ENCODE results near the gene CCSER1. TPM values are rescaled to one million over a fixed set of nuclear protein-coding genes. Genes with fewer than 3 reads are reported as not detected.

Gene CCSER1
- total and polyA plus RNA-seq, 2 experiments from 2014 or later = 5.2 to 23.4 TPM

- no peak overlapping the region for H2AFZ ChIP-seq
- H3K27me3 ChIP-seq = no peaks in the 10 kb centered on the region
- DNase-seq (ENCODE audit: low spot score) = no peak
- no peak overlapping the region for H3K27ac ChIP-seq
- H3K4me3 ChIP-seq = no peak overlapping the region
- H3K4me1 ChIP-seq (ENCODE audit: insufficient read depth) = no peaks in the 10 kb centered on the region
- H3K79me2 ChIP-seq = no peaks in the 10 kb centered on the region
- H3K9me2 ChIP-seq (replicated peaks; ENCODE audit: insufficient read depth) = no peaks in the 10 kb centered on the region
- TF ChIP-seq EZH2 (IDR thresholded peaks at IDR 0.05; ENCODE audit: borderline replicate concordance) (no peak), EZH2phosphoT487 (IDR thresholded peaks at IDR 0.05; ENCODE audit: low read depth, severe bottlenecking, unreplicated experiment) (no peak), CTCF (IDR thresholded peaks at IDR 0.05; ENCODE audit: poor library complexity) (no peak)
- H3K36me3 ChIP-seq (replicated peaks; ENCODE audit: insufficient read depth, low read depth) = no peaks in the 10 kb centered on the region
- WGBS (ENCODE audit: low lambda C conversion rate, missing lambda C conversion rate) = 53% methylated on average over 8 of the region's 8 CpGs
- no peak overlapping the region for H3K4me2 ChIP-seq
- no peaks in the 10 kb centered on the region for H3K9me3 ChIP-seq (ENCODE audit: low read depth)
- no peaks in the 10 kb centered on the region for H4K20me1 ChIP-seq (ENCODE audit: insufficient read depth, poor library complexity, severe bottlenecking)
Observed at GRCh38 chr4:90081432-90082144, 45.6 kb upstream of the CCSER1 start.

GRCh38 chr4:90082449-90082848, 44.7 kb upstream of the CCSER1 start:
- no peak overlapping the region for H3K27ac ChIP-seq
- DNase-seq (ENCODE audit: low spot score) = no peak
- H3K79me2 ChIP-seq = no peaks in the 10 kb centered on the region
- no peaks in the 10 kb centered on the region for H3K36me3 ChIP-seq (replicated peaks; ENCODE audit: insufficient read depth, low read depth)
- no peaks in the 10 kb centered on the region for H3K27me3 ChIP-seq
- no peak overlapping the region for H3K4me2 ChIP-seq
- H3K9me3 ChIP-seq (ENCODE audit: low read depth) = no peaks in the 10 kb centered on the region
- no peak overlapping the region for H2AFZ ChIP-seq
- no peaks in the 10 kb centered on the region for H3K4me1 ChIP-seq (ENCODE audit: insufficient read depth)
- H3K4me3 ChIP-seq = no peak overlapping the region
- no peaks in the 10 kb centered on the region for H3K9me2 ChIP-seq (replicated peaks; ENCODE audit: insufficient read depth)
- H4K20me1 ChIP-seq (ENCODE audit: insufficient read depth, poor library complexity, severe bottlenecking) = no peaks in the 10 kb centered on the region
- TF ChIP-seq CTCF (IDR thresholded peaks at IDR 0.05; ENCODE audit: poor library complexity) = no peak
- TF ChIP-seq EZH2phosphoT487 (IDR thresholded peaks at IDR 0.05; ENCODE audit: low read depth, severe bottlenecking, unreplicated experiment) = no peak
- no peak for TF ChIP-seq EZH2 (IDR thresholded peaks at IDR 0.05; ENCODE audit: borderline replicate concordance)

- no peak overlapping the region for H3K4me2 ChIP-seq
- H3K4me1 ChIP-seq (ENCODE audit: insufficient read depth) = no peaks in the 10 kb centered on the region
- no peak overlapping the region for H2AFZ ChIP-seq
- no peaks in the 10 kb centered on the region for H3K36me3 ChIP-seq (replicated peaks; ENCODE audit: insufficient read depth, low read depth)
- TF ChIP-seq EZH2 (IDR thresholded peaks at IDR 0.05; ENCODE audit: borderline replicate concordance) = no peak
- no peak for TF ChIP-seq CTCF (IDR thresholded peaks at IDR 0.05; ENCODE audit: poor library complexity)
- TF ChIP-seq EZH2phosphoT487 (IDR thresholded peaks at IDR 0.05; ENCODE audit: low read depth, severe bottlenecking, unreplicated experiment) = no peak
- no peaks in the 10 kb centered on the region for H3K9me2 ChIP-seq (replicated peaks; ENCODE audit: insufficient read depth)
- H3K27me3 ChIP-seq = no peaks in the 10 kb centered on the region
- H3K79me2 ChIP-seq = no peaks in the 10 kb centered on the region
- no peaks in the 10 kb centered on the region for H4K20me1 ChIP-seq (ENCODE audit: insufficient read depth, poor library complexity, severe bottlenecking)
- no peaks in the 10 kb centered on the region for H3K9me3 ChIP-seq (ENCODE audit: low read depth)
- H3K27ac ChIP-seq = no peak overlapping the region
- DNase-seq (ENCODE audit: low spot score) = no peak
- WGBS (ENCODE audit: low lambda C conversion rate, missing lambda C conversion rate) = 77% methylated on average over 3 of the region's 3 CpGs
- no peak overlapping the region for H3K4me3 ChIP-seq
Observed at GRCh38 chr4:90084277-90084966, 42.8 kb upstream of the CCSER1 start.

Data from hepatocyte (in vitro differentiated cells).